Hippocampal formation (tissue), 2 donors: ENCODE measurements around the gene LPCAT1.
"Not testable (repeated sequence)": the region's sequence is repeated elsewhere in the genome, so short reads cannot be mapped to it uniquely, and the experiment has no call there.

Source experiments
- DNase-seq, 2 donors: peaks; one replicate each; lab custom pipeline; 2025; lab: John Stamatoyannopoulos, UW

LPCAT1 gene

GRCh38 chr5:1540831-1541701, 17.3 kb upstream of the LPCAT1 start:
- no peak for DNase-seq

- DNase-seq = no peak
Observed at GRCh38 chr5:1540166-1540565, 16.4 kb upstream of the LPCAT1 start.

- not testable (repeated sequence) for DNase-seq
Observed at GRCh38 chr5:1539393-1540161, 15.8 kb upstream of the LPCAT1 start.

- no peak for DNase-seq
Observed at GRCh38 chr5:1538741-1539392, 15.1 kb upstream of the LPCAT1 start.

GRCh38 chr5:1538276-1538675, 14.5 kb upstream of the LPCAT1 start:
- no peak for DNase-seq

- no peak for DNase-seq
Observed at GRCh38 chr5:1537603-1538154, 13.9 kb upstream of the LPCAT1 start.

- no peak for DNase-seq
Observed at GRCh38 chr5:1536871-1537602, 13.3 kb upstream of the LPCAT1 start.

GRCh38 chr5:1536322-1536845, 12.6 kb upstream of the LPCAT1 start:
- no peak for DNase-seq

GRCh38 chr5:1535646-1536045, 11.9 kb upstream of the LPCAT1 start:
- DNase-seq = no peak

- DNase-seq = no peak
Observed at GRCh38 chr5:1532384-1532783, 8.6 kb upstream of the LPCAT1 start.

GRCh38 chr5:1529498-1529897, 5.7 kb upstream of the LPCAT1 start:
- DNase-seq = no peak

- no peak for DNase-seq
Observed at GRCh38 chr5:1527533-1528205, 3.9 kb upstream of the LPCAT1 start.

- DNase-seq = no peak
Observed at GRCh38 chr5:1526681-1527131, 2.9 kb upstream of the LPCAT1 start.

- DNase-seq = no peak
Observed at GRCh38 chr5:1526190-1526631, 2.5 kb upstream of the LPCAT1 start.

- DNase-seq = no peak
Observed at GRCh38 chr5:1525624-1526189, 1.9 kb upstream of the LPCAT1 start.

- DNase-seq = no peak
Observed at GRCh38 chr5:1524799-1525623, 1.3 kb upstream of the LPCAT1 start.

- DNase-seq = no peak
Observed at GRCh38 chr5:1524481-1524798, 680 bp upstream of the LPCAT1 start.

- DNase-seq = no peak
Observed at GRCh38 chr5:1523480-1523792, 324 bp downstream of the LPCAT1 start.

- no peak for DNase-seq
Observed at GRCh38 chr5:1522601-1523479, 920 bp downstream of the LPCAT1 start.
